ENCODE data around the gene KDR. TPM values are rescaled to one million over a fixed set of nuclear protein-coding genes. Genes with fewer than 3 reads are reported as not detected.

KDR gene
- total and polyA plus RNA-seq, 2 donors (not counting 1 experiment from before 2014, with no cell fraction given), result not detected

- Histone ChIP-seq H3K4me3 (ENCODE audit: control extremely low read depth in 1 of 5, extremely low read depth in 1 of 5, insufficient read depth in 1 of 5, low read depth in 2 of 5, low read length in 4 of 5) (no peak overlapping the region), H3K4me2 (replicated peaks; ENCODE audit: low read depth, low read length, poor library complexity, severe bottlenecking) (no peak overlapping the region), H3K27me3 (replicated peaks in 1 of 4; ENCODE audit: control extremely low read depth in 1 of 4, control insufficient read depth in 3 of 4, insufficient read depth in 4 of 4, low read length in 3 of 4) (peaks cover 0 to 6% (median 5%) of the 10 kb centered on the region in 4 experiments), H3K36me3 (replicated peaks in 1 of 2; ENCODE audit: control extremely low read depth in 1 of 2, control insufficient read depth in 1 of 2, extremely low read depth in 1 of 2, insufficient read depth in 2 of 2, low read length in 1 of 2) (no peaks in the 10 kb centered on the region), H3K27ac (ENCODE audit: low read length in 2 of 2) (no peak overlapping the region), H3K9me3 (ENCODE audit: control extremely low read depth in 1 of 3, control insufficient read depth in 2 of 3, insufficient read depth in 1 of 3, low read length in 2 of 3) (peaks cover 0 to 6% (median 0%) of the 10 kb centered on the region in 3 donors), H3K79me2 (ENCODE audit: control insufficient read depth, insufficient read depth, low read length) (no peaks in the 10 kb centered on the region), H3K9ac (ENCODE audit: low read length) (no peak overlapping the region), H3K4me1 (ENCODE audit: control insufficient read depth in 2 of 2, insufficient read depth in 2 of 2, low read length in 2 of 2) (no peaks in the 10 kb centered on the region), H2AFZ (ENCODE audit: insufficient read depth, low read depth, low read length, poor library complexity, severe bottlenecking) (no peak overlapping the region), H4K20me1 (ENCODE audit: control insufficient read depth, insufficient read depth, low read length, poor library complexity, severe bottlenecking) (no peaks in the 10 kb centered on the region)
- TF ChIP-seq EZH2 (IDR thresholded peaks at IDR 0.05; ENCODE audit: borderline replicate concordance, insufficient read depth, low read depth, low read length, poor library complexity, severe bottlenecking) (no peak), CTCF (IDR thresholded peaks at IDR 0.05) (no peak)
- DNase-seq (no peak), ATAC-seq (ENCODE audit: low read depth) (no peak)
- intact Hi-C loops (cut with micrococcal nuclease), result no loop called here
- ChIA-PET CTCF (no interaction called here), POLR2A (no interaction called here)
- peaks cover 5% of the 10 kb centered on the region for H3K9me3 Mint-ChIP-seq (ENCODE audit: insufficient read depth)
- H3K27me3 Mint-ChIP-seq, result peaks cover 26% of the 10 kb centered on the region
- WGBS (ENCODE audit: insufficient coverage), result 100% methylated on average over 1 of the region's 6 CpGs
- H3K27ac Mint-ChIP-seq, result no peak overlapping the region
- no peaks in the 10 kb centered on the region for H3K4me1 Mint-ChIP-seq
- H3K4me3 Mint-ChIP-seq, result no peak overlapping the region
Measured at GRCh38 chr4:55161739-55162138, 36.3 kb upstream of the KDR start.

- Histone ChIP-seq H3K4me2 (replicated peaks; ENCODE audit: low read depth, low read length, poor library complexity, severe bottlenecking) (no peak overlapping the region), H2AFZ (ENCODE audit: insufficient read depth, low read depth, low read length, poor library complexity, severe bottlenecking) (no peak overlapping the region)
Measured at GRCh38 chr4:55159851-55160250, 34.5 kb upstream of the KDR start.

More at GRCh38 chr4:55159851-55160250, 34.5 kb upstream of the KDR start:
- ATAC-seq (ENCODE audit: low read depth) (no peak), DNase-seq (no peak)
- TF ChIP-seq CTCF (IDR thresholded peaks at IDR 0.05), result no peak
- no peak for TF ChIP-seq EZH2 (IDR thresholded peaks at IDR 0.05; ENCODE audit: borderline replicate concordance, insufficient read depth, low read depth, low read length, poor library complexity, severe bottlenecking)
- Histone ChIP-seq H3K27me3 (replicated peaks in 1 of 4; ENCODE audit: control extremely low read depth in 1 of 4, control insufficient read depth in 3 of 4, insufficient read depth in 4 of 4, low read length in 3 of 4) (peaks cover 0 to 6% (median 5%) of the 10 kb centered on the region in 4 experiments), H3K36me3 (replicated peaks in 1 of 2; ENCODE audit: control extremely low read depth in 1 of 2, control insufficient read depth in 1 of 2, extremely low read depth in 1 of 2, insufficient read depth in 2 of 2, low read length in 1 of 2) (no peaks in the 10 kb centered on the region), H3K9me3 (ENCODE audit: control extremely low read depth in 1 of 3, control insufficient read depth in 2 of 3, insufficient read depth in 1 of 3, low read length in 2 of 3) (peaks cover 0 to 6% (median 0%) of the 10 kb centered on the region in 3 donors), H3K4me3 (ENCODE audit: control extremely low read depth in 1 of 5, extremely low read depth in 1 of 5, insufficient read depth in 1 of 5, low read depth in 2 of 5, low read length in 4 of 5) (no peak overlapping the region), H3K9ac (ENCODE audit: low read length) (no peak overlapping the region), H3K4me1 (ENCODE audit: control insufficient read depth in 2 of 2, insufficient read depth in 2 of 2, low read length in 2 of 2) (no peaks in the 10 kb centered on the region), H3K27ac (ENCODE audit: low read length in 2 of 2) (no peak overlapping the region), H3K79me2 (ENCODE audit: control insufficient read depth, insufficient read depth, low read length) (no peaks in the 10 kb centered on the region), H4K20me1 (ENCODE audit: control insufficient read depth, insufficient read depth, low read length, poor library complexity, severe bottlenecking) (no peaks in the 10 kb centered on the region)
- peaks cover 28% of the 10 kb centered on the region for H3K27me3 Mint-ChIP-seq
- no peak overlapping the region for H3K4me3 Mint-ChIP-seq
- POLR2A ChIA-PET, result no interaction called here
- CTCF ChIA-PET, result no interaction called here
- no peak overlapping the region for H3K27ac Mint-ChIP-seq
- no peaks in the 10 kb centered on the region for H3K4me1 Mint-ChIP-seq
- intact Hi-C loops (cut with micrococcal nuclease), result no loop called here
- 90% methylated on average over 2 of the region's 2 CpGs for WGBS (ENCODE audit: insufficient coverage)
- peaks cover 3% of the 10 kb centered on the region for H3K9me3 Mint-ChIP-seq (ENCODE audit: insufficient read depth)

Data from B cell (primary cell).